Suprapubic skin (tissue), 4 donors: Measurements from ENCODE around the gene TMEM106C.

ENCODE experiments used
- EP300 ChIP-seq: sonication (generic); formaldehyde crosslinking; IDR thresholded peaks from one replicate; pipeline ENCODE4 v1.6.1; 2017; ENCODE audit warnings: antibody characterized with exemption
- POLR2A ChIP-seq, 2 donors: fragments of 450-650 bp; IDR thresholded peaks; one replicate each; pipeline ENCODE4 v1.6.1; 2017; ENCODE audit warnings: antibody characterized with exemption in 2 of 2, mild to moderate bottlenecking in 2 of 2, moderate library complexity in 2 of 2
- POLR2AphosphoS5 ChIP-seq, 3 donors: sonication (generic); formaldehyde crosslinking; IDR thresholded peaks; one replicate each; pipeline ENCODE4 v1.6.1; 2017; ENCODE audit warnings: antibody characterized with exemption in 3 of 3
- TF ChIP-seq, protein P1 (sequence below), 2 donors: fragments of 200-600 bp in 1 of 2; fragments of 450-650 bp in 1 of 2; sonication (generic) in 1 of 2; IDR thresholded peaks; one replicate each; pipeline ENCODE4 v1.5.1; 2016 to 2019; ENCODE audit warnings: antibody characterized with exemption in 2 of 2, mild to moderate bottlenecking in 1 of 2, moderate library complexity in 1 of 2

DNA sequence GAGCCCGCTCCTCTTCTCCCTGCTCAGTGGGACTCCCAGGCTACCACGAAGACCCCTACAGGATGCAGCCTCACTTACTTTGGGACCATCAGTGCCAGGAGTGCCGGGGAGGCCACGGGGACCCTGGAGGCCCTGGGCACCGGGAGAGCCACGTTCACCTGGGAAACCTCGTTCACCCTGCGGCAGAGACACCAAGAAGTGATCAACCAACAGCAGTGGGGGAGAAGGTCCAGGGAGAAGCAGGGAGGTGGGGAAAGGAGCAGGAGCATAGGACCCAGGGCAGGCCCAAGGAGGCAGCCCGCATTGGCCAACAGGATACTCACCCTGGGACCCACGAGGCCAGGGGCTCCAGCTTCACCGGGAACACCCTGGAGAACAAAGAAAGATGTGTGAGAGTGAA, 19.4 kb downstream of the TMEM106C start:
- TF ChIP-seq EP300, result no peak
- TF ChIP-seq, protein P1, sequence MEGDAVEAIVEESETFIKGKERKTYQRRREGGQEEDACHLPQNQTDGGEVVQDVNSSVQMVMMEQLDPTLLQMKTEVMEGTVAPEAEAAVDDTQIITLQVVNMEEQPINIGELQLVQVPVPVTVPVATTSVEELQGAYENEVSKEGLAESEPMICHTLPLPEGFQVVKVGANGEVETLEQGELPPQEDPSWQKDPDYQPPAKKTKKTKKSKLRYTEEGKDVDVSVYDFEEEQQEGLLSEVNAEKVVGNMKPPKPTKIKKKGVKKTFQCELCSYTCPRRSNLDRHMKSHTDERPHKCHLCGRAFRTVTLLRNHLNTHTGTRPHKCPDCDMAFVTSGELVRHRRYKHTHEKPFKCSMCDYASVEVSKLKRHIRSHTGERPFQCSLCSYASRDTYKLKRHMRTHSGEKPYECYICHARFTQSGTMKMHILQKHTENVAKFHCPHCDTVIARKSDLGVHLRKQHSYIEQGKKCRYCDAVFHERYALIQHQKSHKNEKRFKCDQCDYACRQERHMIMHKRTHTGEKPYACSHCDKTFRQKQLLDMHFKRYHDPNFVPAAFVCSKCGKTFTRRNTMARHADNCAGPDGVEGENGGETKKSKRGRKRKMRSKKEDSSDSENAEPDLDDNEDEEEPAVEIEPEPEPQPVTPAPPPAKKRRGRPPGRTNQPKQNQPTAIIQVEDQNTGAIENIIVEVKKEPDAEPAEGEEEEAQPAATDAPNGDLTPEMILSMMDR (IDR thresholded peaks at IDR 0.05), result no peak
- no peak for TF ChIP-seq POLR2AphosphoS5 (IDR thresholded peaks at IDR 0.05)
- no peak for TF ChIP-seq POLR2A (IDR thresholded peaks at IDR 0.05)
